Embryonic facial prominence (tissue), 1 donor: ENCODE measurements around the gene OR11L1.

Experiments used
- DNase-seq: peaks from one replicate; pipeline ENCODE4 v3.0.0-alpha.2; 2016; ENCODE audit errors: extremely low spot score

The OR11L1 gene

DNA sequence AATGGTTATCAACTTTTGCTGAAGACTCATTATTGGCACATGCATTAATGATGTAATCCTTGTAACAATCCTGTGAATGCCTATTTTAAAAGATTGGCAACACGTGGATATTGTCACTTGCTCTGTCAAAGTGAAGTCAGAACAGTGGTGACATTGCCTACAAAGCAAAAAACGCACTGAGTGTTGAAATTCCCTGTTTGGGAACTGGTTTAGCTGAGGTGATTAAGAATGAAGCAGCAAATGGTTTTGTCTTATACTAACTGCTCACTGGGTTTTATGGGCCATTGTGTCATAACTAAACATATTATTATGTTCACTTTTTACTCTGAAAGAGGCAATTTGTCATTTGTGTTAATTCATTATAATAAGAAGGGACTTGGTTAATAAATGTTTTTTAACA, 29.1 kb downstream of the OR11L1 start:
- no peak for DNase-seq

- no peak for DNase-seq
These were observed 44.2 kb downstream of the OR11L1 start for GRCh38 chr1:247797518-247797917.
